ENCODE data around the gene EPHA10.

The EPHA10 gene

GRCh38 chr1:37721565-37721964 lies 43.4 kb downstream of the EPHA10 start:
- no peaks in the 10 kb centered on the region for H3K9me3 Mint-ChIP-seq

GRCh38 chr1:37720231-37721130 lies 44.4 kb downstream of the EPHA10 start:
- no peak overlapping the region for H3K27ac Mint-ChIP-seq
- no peaks in the 10 kb centered on the region for H3K4me1 Mint-ChIP-seq
- no peak for TF ChIP-seq CTCF (IDR thresholded peaks at IDR 0.05; ENCODE audit: unreplicated experiment in 3 of 3)
- peaks cover 22% of the 10 kb centered on the region for H3K27me3 Mint-ChIP-seq (ENCODE audit: low read depth)
- H3K4me3 Mint-ChIP-seq = no peak overlapping the region
- H3K36me3 Mint-ChIP-seq (ENCODE audit: low read depth) = no peaks in the 10 kb centered on the region
- no peaks in the 10 kb centered on the region for H3K9me3 Mint-ChIP-seq

More at GRCh38 chr1:37721565-37721964, 43.4 kb downstream of the EPHA10 start:
- Mint-ChIP-seq H3K36me3 (ENCODE audit: low read depth) (no peaks in the 10 kb centered on the region), H3K4me1 (no peaks in the 10 kb centered on the region), H3K27me3 (ENCODE audit: low read depth) (peaks cover 27% of the 10 kb centered on the region), H3K27ac (no peak overlapping the region), H3K4me3 (no peak overlapping the region)
- no peak for TF ChIP-seq CTCF (IDR thresholded peaks at IDR 0.05; ENCODE audit: unreplicated experiment in 3 of 3)

- TF ChIP-seq CTCF (IDR thresholded peaks at IDR 0.05; ENCODE audit: unreplicated experiment in 3 of 3) = no peak
- Mint-ChIP-seq H3K27ac (no peak overlapping the region), H3K36me3 (ENCODE audit: low read depth) (no peaks in the 10 kb centered on the region), H3K4me1 (no peaks in the 10 kb centered on the region), H3K4me3 (no peak overlapping the region), H3K9me3 (no peaks in the 10 kb centered on the region), H3K27me3 (ENCODE audit: low read depth) (peaks cover 24% of the 10 kb centered on the region)
These were observed 45.2 kb downstream of the EPHA10 start for GRCh38 chr1:37719572-37720195.

GRCh38 chr1:37718901-37719571 lies 45.9 kb downstream of the EPHA10 start:
- no peak overlapping the region for H3K27ac Mint-ChIP-seq
- no peak for TF ChIP-seq CTCF (IDR thresholded peaks at IDR 0.05; ENCODE audit: unreplicated experiment in 3 of 3)
- H3K4me3 Mint-ChIP-seq = no peak overlapping the region
- H3K9me3 Mint-ChIP-seq = no peaks in the 10 kb centered on the region
- H3K36me3 Mint-ChIP-seq (ENCODE audit: low read depth) = no peaks in the 10 kb centered on the region
- H3K27me3 Mint-ChIP-seq (ENCODE audit: low read depth) = peaks cover 23% of the 10 kb centered on the region
- no peaks in the 10 kb centered on the region for H3K4me1 Mint-ChIP-seq

- TF ChIP-seq CTCF (IDR thresholded peaks at IDR 0.05; ENCODE audit: unreplicated experiment in 3 of 3) = no peak
- Mint-ChIP-seq H3K27me3 (ENCODE audit: low read depth) (peaks cover 22% of the 10 kb centered on the region), H3K4me3 (no peak overlapping the region), H3K27ac (no peak overlapping the region), H3K9me3 (no peaks in the 10 kb centered on the region), H3K36me3 (ENCODE audit: low read depth) (no peaks in the 10 kb centered on the region), H3K4me1 (no peaks in the 10 kb centered on the region)
These were observed 46.6 kb downstream of the EPHA10 start for GRCh38 chr1:37718181-37718900.
